Measurements from ENCODE around the gene NGRN.

The NGRN gene

GRCh38 chr15:90265271-90266060 is at the start of gene NGRN:
Gene NGRN (plus strand): TSS chr15:90265672. CDS start chr15:90265713, 41 bp downstream.
- peak; percentile 31 for DNase-seq

- DNase-seq: no peak
These were observed 47.6 kb upstream of the NGRN start for GRCh38 chr15:90217671-90218394.

- no peak for DNase-seq
These were observed 45.9 kb upstream of the NGRN start for GRCh38 chr15:90219421-90220141.

GRCh38 chr15:90221246-90221900 is 44.1 kb upstream of the NGRN start:
- no peak for DNase-seq

- DNase-seq: no peak
These were observed 42.9 kb upstream of the NGRN start for GRCh38 chr15:90222547-90222946.

- no peak for DNase-seq
These were observed 41.9 kb upstream of the NGRN start for GRCh38 chr15:90223441-90224165.

- DNase-seq: no peak
These were observed 40.4 kb upstream of the NGRN start for GRCh38 chr15:90225047-90225446.

GRCh38 chr15:90225504-90226234 is 39.8 kb upstream of the NGRN start:
- peak; percentile 63 for DNase-seq

GRCh38 chr15:90227336-90227735 is 38.1 kb upstream of the NGRN start:
- DNase-seq: no peak

GRCh38 chr15:90227816-90228772 is 37.4 kb upstream of the NGRN start:
- no peak for DNase-seq

- DNase-seq: no peak
These were observed 36.5 kb upstream of the NGRN start for GRCh38 chr15:90228960-90229359.

GRCh38 chr15:90230071-90230494 is 35.4 kb upstream of the NGRN start:
- no peak for DNase-seq

- DNase-seq: no peak
These were observed 34.9 kb upstream of the NGRN start for GRCh38 chr15:90230610-90231009.

GRCh38 chr15:90231028-90232017 is 34.1 kb upstream of the NGRN start:
- DNase-seq: no peak

- DNase-seq: no peak
These were observed 33.3 kb upstream of the NGRN start for GRCh38 chr15:90232196-90232595.

- no peak for DNase-seq
These were observed 32.5 kb upstream of the NGRN start for GRCh38 chr15:90232941-90233386.

- peak; percentile 55 for DNase-seq
These were observed 31.9 kb upstream of the NGRN start, which contains the start of gene CIB1 for GRCh38 chr15:90233387-90234095. Gene CIB1 (minus strand): TSS chr15:90233941. CDS start chr15:90233885, 56 bp downstream.

All from NCI-H2081 treated with DMSO at 0.1 percent for 48 hours (cell line).